Measurements from ENCODE around the gene SRPK3.

The SRPK3 gene

GRCh38 chrX:153789654-153790053 is 8.8 kb downstream of the SRPK3 start:
- no peak for DNase-seq

GRCh38 chrX:153791104-153791852 is 10.4 kb downstream of the SRPK3 start:
- DNase-seq: no peak

- DNase-seq: no peak
Observed at GRCh38 chrX:153792368-153792767, 11.5 kb downstream of the SRPK3 start.

- no peak for DNase-seq
Observed at GRCh38 chrX:153793291-153793690, 12.4 kb downstream of the SRPK3 start.

GRCh38 chrX:153794018-153794896 is 13.4 kb downstream of the SRPK3 start, which contains the start of the genes IDH3G and SSR4:
TSS of gene IDH3G (minus strand) at chrX:153794375. CDS start at chrX:153794326, 49 bp downstream.
TSS of gene SSR4 (plus strand) at chrX:153794668. CDS start at chrX:153794688, 20 bp downstream.
- peak; percentile 95 for DNase-seq

- DNase-seq: no peak
Observed at GRCh38 chrX:153794897-153795816, 14.3 kb downstream of the SRPK3 start.

GRCh38 chrX:153797415-153798015 is 16.7 kb downstream of the SRPK3 start:
- DNase-seq: no peak

GRCh38 chrX:153799326-153799725 is 18.5 kb downstream of the SRPK3 start:
- DNase-seq: no peak

- no peak for DNase-seq
Observed at GRCh38 chrX:153800177-153800722, 19.4 kb downstream of the SRPK3 start.

- no peak for DNase-seq
Observed at GRCh38 chrX:153800746-153801145, 19.9 kb downstream of the SRPK3 start.

- DNase-seq: no peak
Observed at GRCh38 chrX:153801669-153802068, 20.8 kb downstream of the SRPK3 start.

GRCh38 chrX:153802513-153803045 is 21.7 kb downstream of the SRPK3 start:
- DNase-seq: no peak

- DNase-seq: no peak
Observed at GRCh38 chrX:153803211-153804099, 22.6 kb downstream of the SRPK3 start.

GRCh38 chrX:153804100-153804595 is 23.3 kb downstream of the SRPK3 start:
- no peak for DNase-seq

GRCh38 chrX:153804621-153805020 is 23.8 kb downstream of the SRPK3 start:
- no peak for DNase-seq

GRCh38 chrX:153805436-153805835 is 24.6 kb downstream of the SRPK3 start:
- no peak for DNase-seq

- no peak for DNase-seq
Observed at GRCh38 chrX:153806999-153807575, 26.2 kb downstream of the SRPK3 start.

- no peak for DNase-seq
Observed at GRCh38 chrX:153807976-153808375, 27.1 kb downstream of the SRPK3 start.

GRCh38 chrX:153812220-153812619 is 31.4 kb downstream of the SRPK3 start:
- DNase-seq: no peak

- DNase-seq: no peak
Observed at GRCh38 chrX:153813161-153813560, 32.3 kb downstream of the SRPK3 start.

Data from CD4-positive, alpha-beta T cell treated with Interleukin-12 subunit alpha and Interleukin-12 subunit beta, for 1 hour (primary cell).